Embryonic facial prominence (tissue), 1 donor: ENCODE data around the gene CDH13.

ENCODE experiments used
- DNase-seq: peaks from one replicate; pipeline ENCODE4 v3.0.0-alpha.2; 2016; ENCODE audit errors: extremely low spot score

The CDH13 gene

DNA sequence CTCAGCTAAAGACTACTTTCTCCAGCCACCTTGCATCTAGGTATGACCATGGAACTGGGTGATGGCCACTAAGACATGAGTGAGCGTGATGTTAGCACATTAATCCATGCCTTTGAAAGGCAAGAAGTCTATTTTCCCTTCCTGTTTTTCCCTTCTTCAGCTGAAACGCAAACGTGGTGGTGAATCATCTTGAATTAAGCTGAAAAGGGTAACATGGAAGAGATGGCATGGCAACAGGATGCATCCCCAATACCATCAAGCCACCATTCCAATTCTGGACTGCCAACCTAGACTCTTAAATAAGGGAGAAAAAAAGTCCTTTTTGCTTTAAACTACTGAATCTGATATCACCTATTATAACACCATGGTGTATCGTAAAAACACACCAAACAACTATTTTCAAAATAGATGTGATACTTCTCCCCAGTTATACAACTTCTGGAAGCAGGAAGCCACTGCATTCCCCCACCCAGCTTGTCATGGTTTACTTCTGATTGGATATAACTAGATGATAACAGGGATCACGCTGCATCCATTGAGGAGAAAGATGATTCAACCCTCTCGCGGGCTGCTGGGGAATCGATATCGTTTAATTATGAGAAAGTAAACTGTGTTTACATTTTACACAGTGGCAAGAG is 368.6 kb downstream of the CDH13 start:
- DNase-seq = no peak

- no peak for DNase-seq
These were observed 369.2 kb downstream of the CDH13 start for GRCh38 chr16:82995924-82996441.

DNA sequence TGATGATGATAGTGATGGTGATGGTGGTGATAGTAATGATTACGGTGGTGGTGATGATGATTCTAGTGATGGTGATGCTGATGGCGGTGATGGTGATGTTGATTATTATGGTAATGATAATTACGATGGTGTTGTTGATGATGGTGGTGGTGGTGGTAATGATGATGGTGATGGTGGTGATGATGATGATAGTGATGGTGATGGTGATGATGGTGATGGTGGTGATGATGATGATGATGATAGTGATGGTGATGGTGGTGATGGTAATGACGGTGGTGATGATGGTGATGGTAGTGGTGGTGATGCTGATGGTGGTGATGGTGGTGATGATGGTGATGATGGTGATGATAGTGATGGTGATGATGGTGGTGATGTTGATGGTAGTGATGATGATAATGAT is 370.0 kb downstream of the CDH13 start:
- DNase-seq = no peak

GRCh38 chr16:82999711-83000110 is 372.9 kb downstream of the CDH13 start:
- no peak for DNase-seq

GRCh38 chr16:83002351-83003334 is 375.9 kb downstream of the CDH13 start:
- DNase-seq = no peak

- DNase-seq = no peak
These were observed 378.3 kb downstream of the CDH13 start for GRCh38 chr16:83004868-83005652.

DNA sequence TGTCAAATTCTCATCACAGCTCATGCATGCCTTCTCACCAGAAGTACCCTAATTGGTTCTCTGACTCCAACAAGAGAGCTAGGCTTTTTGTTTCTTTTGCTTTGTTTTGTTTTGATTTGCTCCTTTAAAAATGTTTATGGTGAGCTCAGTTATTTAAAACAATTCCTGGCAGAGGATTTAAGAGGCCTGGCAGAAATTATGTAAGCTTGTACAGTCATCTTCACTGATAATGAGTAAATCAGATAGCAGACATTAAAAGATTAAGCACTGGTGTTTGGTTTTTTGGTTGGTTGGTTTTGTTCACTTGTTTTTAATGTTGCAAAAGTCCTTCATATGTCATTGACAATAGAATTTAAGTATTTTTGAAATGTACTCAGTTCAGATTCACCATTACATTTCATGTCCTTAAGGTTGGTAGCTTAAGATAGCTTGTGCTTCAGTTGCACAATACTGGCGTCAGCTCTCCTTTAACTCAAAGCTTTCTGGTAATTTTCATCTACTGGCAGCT is 378.9 kb downstream of the CDH13 start:
- DNase-seq = no peak

DNA sequence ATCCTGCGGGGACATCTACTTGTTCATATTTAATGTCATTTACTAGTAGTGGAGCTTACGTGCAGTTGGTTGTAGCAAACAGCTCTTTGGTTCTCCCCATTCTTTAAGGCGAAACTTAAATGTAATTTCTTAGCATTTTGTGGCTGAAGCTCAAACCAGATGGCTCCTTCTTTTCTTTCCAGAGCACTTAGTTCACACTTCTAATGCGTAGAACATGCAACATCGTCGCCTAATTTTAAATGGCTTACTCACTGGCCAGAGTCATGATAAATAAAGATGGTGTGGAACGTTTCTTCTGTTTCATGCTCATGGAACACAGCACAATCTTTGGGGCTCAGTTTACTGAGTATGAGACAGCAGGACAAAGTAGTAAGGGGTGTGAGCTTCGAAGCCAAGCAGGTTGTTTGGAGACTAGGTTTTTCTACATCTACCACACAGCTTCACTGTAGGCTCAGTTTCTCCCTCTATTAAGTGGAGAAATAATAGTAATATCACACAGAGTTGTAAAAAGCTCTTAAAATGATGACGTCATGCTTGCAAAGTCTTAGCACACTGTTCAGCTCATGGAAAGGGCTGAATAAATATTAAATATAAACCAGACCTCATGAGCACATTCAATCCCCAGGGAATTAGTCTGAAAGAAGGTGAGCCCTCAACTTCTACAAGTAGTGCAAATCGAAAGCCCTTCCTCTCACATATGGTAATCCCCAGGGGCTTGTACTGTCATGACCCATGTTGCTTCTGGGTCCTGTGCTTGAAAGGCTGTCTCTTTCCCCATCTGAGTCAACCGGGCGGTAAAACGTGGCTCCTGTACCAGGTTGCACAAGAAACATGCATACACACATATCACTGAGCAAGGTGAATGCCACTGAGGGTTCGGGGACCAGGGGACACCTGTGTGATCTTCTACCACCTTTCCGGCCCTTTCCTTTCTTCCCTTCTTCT is 384.3 kb downstream of the CDH13 start:
- no peak for DNase-seq

DNA sequence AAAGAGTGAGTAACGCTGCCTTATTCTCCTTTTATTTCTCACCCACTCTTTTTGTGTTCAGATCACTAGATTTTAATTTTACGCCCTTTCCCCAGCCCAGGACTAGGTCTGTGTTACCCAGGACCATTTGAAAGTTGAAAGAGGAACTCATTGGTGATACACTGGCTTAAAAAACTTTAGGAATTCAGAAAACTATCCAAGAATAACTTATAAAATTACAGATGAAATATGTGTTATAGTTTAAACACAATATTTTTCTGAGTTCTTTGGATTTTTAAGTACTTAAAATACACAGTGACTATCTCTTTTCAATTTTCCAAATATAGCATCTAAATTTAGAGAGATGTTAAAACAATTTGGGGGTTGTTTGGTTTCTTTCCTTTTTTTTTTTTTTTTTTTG is 385.2 kb downstream of the CDH13 start:
- DNase-seq = no peak

- no peak for DNase-seq
These were observed 386.3 kb downstream of the CDH13 start for GRCh38 chr16:83013071-83013470.

DNA sequence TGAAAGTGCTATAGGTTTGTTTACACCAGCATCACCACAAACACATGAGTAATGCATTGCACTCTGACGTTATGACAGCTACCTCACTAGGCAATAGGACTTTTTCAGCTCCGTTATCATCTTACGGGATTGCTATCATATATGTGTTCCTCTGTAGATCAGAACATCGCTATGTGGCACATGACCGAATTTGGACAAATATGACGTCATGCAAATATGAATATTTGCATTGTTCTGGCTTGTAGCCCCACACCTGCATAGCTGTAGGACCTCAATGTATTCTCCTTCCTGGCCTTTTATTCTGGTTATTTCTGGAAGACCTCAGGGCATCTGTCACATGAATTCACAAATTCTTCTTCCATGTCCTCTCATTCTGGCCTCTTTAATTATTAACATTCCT is 393.2 kb downstream of the CDH13 start:
- no peak for DNase-seq

GRCh38 chr16:83021045-83021444 is 394.3 kb downstream of the CDH13 start:
- no peak for DNase-seq

DNA sequence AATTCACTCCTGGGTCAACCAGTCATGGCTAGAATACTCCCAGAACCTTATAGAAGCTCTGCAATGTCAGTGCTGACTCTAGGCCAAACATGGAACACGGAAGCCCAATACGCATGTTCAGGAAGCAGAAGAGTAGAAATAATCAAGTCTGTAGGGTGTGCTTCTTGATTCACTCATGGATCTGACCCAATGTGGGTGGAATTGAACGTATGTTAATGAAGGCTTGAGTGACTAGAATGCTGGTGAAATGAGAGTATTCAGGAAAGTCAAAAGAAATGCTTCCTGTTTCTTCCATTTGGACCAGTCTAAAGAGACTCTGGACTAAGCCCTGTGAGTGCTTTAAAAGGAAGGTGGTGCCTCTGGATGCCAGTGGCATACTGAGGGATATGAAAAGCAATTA is 395.0 kb downstream of the CDH13 start:
- DNase-seq = no peak

GRCh38 chr16:83023011-83023410 is 396.2 kb downstream of the CDH13 start:
- no peak for DNase-seq

DNA sequence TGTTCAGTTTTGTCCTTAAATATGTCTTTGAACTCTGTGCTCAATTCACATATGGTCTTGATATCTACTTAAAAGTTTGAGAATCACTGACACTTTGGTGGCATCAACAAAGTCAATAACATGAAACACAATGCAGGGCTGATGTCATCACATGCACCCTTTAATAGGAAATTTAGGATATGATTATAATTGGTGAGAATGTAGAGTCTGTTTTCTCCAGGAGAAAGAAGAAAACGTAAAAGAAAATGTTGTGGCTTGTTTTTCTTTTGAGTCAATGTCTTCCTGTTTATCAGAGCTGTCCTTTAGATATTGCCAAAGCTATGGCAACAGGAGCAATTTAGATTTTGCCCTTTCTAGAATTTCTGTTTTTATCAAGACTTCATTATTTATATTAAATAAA is 396.9 kb downstream of the CDH13 start:
- no peak for DNase-seq

- no peak for DNase-seq
These were observed 401.2 kb downstream of the CDH13 start for GRCh38 chr16:83027973-83028372.

GRCh38 chr16:83029467-83029866 is 402.7 kb downstream of the CDH13 start:
- DNase-seq = no peak

GRCh38 chr16:83031524-83031923 is 404.8 kb downstream of the CDH13 start:
- no peak for DNase-seq

DNA sequence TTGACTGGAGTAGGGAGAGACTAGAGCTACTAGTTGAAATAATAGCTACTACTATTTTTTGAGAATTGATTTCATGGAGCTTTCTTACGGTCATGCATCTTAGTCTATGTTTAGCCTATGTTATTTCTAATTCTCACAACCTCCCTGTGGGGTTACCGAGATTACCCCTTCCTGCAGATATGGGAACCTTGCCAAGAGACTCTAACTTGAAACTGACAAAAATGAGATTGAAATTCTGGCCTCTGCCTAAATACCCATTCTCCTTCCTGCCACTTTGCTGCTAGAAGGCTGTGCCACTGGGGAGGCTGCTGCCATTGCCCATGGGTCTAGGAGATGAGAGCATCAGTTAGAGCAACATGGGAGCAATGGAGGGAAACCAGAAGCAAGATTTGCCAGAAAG is 410.3 kb downstream of the CDH13 start:
- DNase-seq = no peak

GRCh38 chr16:83037884-83038283 is 411.1 kb downstream of the CDH13 start:
- no peak for DNase-seq

DNA sequence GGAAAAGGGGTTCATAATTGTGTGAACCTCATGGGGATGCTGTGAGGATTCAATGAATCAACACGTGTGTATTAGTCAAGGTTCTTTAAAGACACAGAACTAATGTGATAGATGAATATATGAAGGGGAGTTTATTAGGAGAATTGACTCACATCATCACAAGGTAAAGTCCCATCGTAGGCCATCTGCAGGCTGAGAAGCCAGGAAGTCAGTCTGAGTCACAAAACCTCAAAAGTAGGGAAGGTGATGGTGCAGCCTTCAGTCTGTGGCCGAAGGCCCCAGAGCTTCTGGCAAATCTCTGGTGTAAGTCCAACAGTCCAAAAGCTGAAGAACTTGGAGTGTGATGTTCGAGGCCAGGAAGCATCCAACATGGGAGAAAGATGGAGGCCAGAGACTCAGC is 413.4 kb downstream of the CDH13 start:
- no peak for DNase-seq
